GM12878 (cell line): ENCODE data around the gene EVA1A. TPM values are rescaled to one million over a fixed set of nuclear protein-coding genes. Genes with fewer than 3 reads are reported as not detected.

Experiments used
- ATAC-seq: fragments of 200-7000 bp; cut with Tn5 transposase; 3 replicates; pipeline ENCODE4 v1.9.1; 2020; ENCODE audit warnings: mild to moderate bottlenecking, moderate library complexity
- BruUV-seq: library from RNA; stranded (reverse); fragments of 400-500 nt; replicated peaks from 2 replicates; lab custom pipeline; 2021; lab: Mats Ljungman, UMichigan
- CTCF ChIA-PET: fragments of 300-600 bp; sonication (Branson Sonifier 250); formaldehyde crosslinking; extraction: SDS; loops from one replicate; lab custom pipeline; 2021; ENCODE audit warnings: inconsistent platforms; lab: Yijun Ruan, JAX
- POLR2A ChIA-PET: fragments of 350-600 bp; formaldehyde crosslinking; extraction: SDS; loops from one replicate; lab custom pipeline; 2021; ENCODE audit warnings: inconsistent platforms; lab: Charles Lee
- RAD21 ChIA-PET: fragments of 300-600 bp; sonication (Branson Sonifier 250); formaldehyde crosslinking; loops from one replicate; lab custom pipeline; 2023; ENCODE audit warnings: antibody characterized with exemption; ENCODE audit not compliant: unreplicated experiment; lab: Charles Lee
- SMC1A ChIA-PET: fragments of 300-600 bp; sonication (Branson Sonifier 250); formaldehyde crosslinking; loops from one replicate; lab custom pipeline; 2023; ENCODE audit not compliant: unreplicated experiment, uncharacterized antibody; lab: Charles Lee
- DNase-seq: peaks from one replicate; pipeline ENCODE4 v3.0.0-alpha.2; 2011; ENCODE audit warnings: low read depth, low spot score
- FAIRE-seq: peaks from 3 replicates; lab custom pipeline; 2011; peaks lifted over from hg19 to GRCh38; lab: Jason Lieb, UNC
- H2AFZ ChIP-seq: 2 replicates; pipeline ENCODE4 v1.6.0; 2011; ENCODE audit warnings: low read depth, low read length, control low read depth; ENCODE audit not compliant: control insufficient read depth
- H3K27ac ChIP-seq: 2 replicates; pipeline ENCODE4 v1.5.1; 2011; ENCODE audit warnings: control low read depth; ENCODE audit not compliant: control insufficient read depth, insufficient read depth
- H3K27me3 ChIP-seq, 2 experiments: replicated peaks in 1 of 2; 2 replicates each; pipeline versions ENCODE4 v1.6.0 to v1.6.1; 2011; ENCODE audit warnings: low read length in 1 of 2; ENCODE audit not compliant: control insufficient read depth in 2 of 2, insufficient read depth in 2 of 2
- H3K36me3 ChIP-seq, 2 experiments: 2 replicates each; pipeline ENCODE4 v1.5.1; 2011; ENCODE audit warnings: low read length in 1 of 2; ENCODE audit not compliant: control insufficient read depth in 2 of 2, insufficient read depth in 2 of 2
- H3K4me1 ChIP-seq: 2 replicates; pipeline ENCODE4 v1.6.1; 2011; ENCODE audit warnings: mild to moderate bottlenecking, low read length, moderate library complexity, mixed read lengths; ENCODE audit not compliant: control insufficient read depth, insufficient read depth
- H3K4me2 ChIP-seq: 2 replicates; pipeline ENCODE4 v1.6.0; 2011; ENCODE audit warnings: control low read depth; ENCODE audit not compliant: control insufficient read depth, insufficient read depth
- H3K4me3 ChIP-seq: fragments of 200-600 bp; sonication (generic); 2 replicates; pipeline ENCODE4 v1.5.1; 2016
- H3K79me2 ChIP-seq: 2 replicates; pipeline ENCODE4 v1.6.0; 2011; ENCODE audit warnings: low read length; ENCODE audit not compliant: control insufficient read depth, insufficient read depth
- H3K9ac ChIP-seq: 2 replicates; pipeline ENCODE4 v1.8.0; 2011; ENCODE audit warnings: low read length, control low read depth, mixed read lengths; ENCODE audit not compliant: control insufficient read depth, insufficient read depth
- H3K9me3 ChIP-seq: replicated peaks from 3 replicates; pipeline ENCODE4 v1.5.1; 2011; ENCODE audit warnings: mild to moderate bottlenecking, low read length; ENCODE audit not compliant: control insufficient read depth, insufficient read depth
- H4K20me1 ChIP-seq: 2 replicates; pipeline ENCODE4 v1.6.0; 2011; ENCODE audit not compliant: control insufficient read depth, insufficient read depth
- ATF3 ChIP-seq: IDR thresholded peaks from 2 replicates; pipeline ENCODE4 v1.6.1; 2011; ENCODE audit warnings: low read depth, mild to moderate bottlenecking, low read length, moderate library complexity, borderline replicate concordance; ENCODE audit errors: extremely low read depth
- BHLHE40 ChIP-seq, 2 experiments: fragments of 450-650 bp in 1 of 2; IDR thresholded peaks; 2 replicates each; pipeline ENCODE4 v1.6.1; 2011 to 2017; ENCODE audit warnings: low read depth in 2 of 2, borderline replicate concordance in 1 of 2, improper control_type of control experiment in 1 of 2, low read length in 1 of 2, mild to moderate bottlenecking in 1 of 2
- CREB1 ChIP-seq: IDR thresholded peaks from 2 replicates; pipeline ENCODE4 v1.6.1; 2012; ENCODE audit warnings: low read depth, mild to moderate bottlenecking, inconsistent platforms
- EED ChIP-seq: sonication (generic); IDR thresholded peaks from 2 replicates; pipeline ENCODE4 v1.6.1; 2016; ENCODE audit warnings: antibody characterized with exemption, low read depth
- EGR1 ChIP-seq, 2 experiments: IDR thresholded peaks; 1 replicate in 1 of 2; 2 replicates in 1 of 2; pipeline ENCODE4 v1.6.1; 2011 to 2012; ENCODE audit warnings: low read depth in 2 of 2, low read length in 2 of 2, borderline replicate concordance in 1 of 2, mild to moderate bottlenecking in 1 of 2, moderate library complexity in 1 of 2
- HCFC1 ChIP-seq: fragments of 150-350 bp; IDR thresholded peaks from 2 replicates; pipeline ENCODE4 v1.6.1; 2014; ENCODE audit warnings: low read length
- IRF4 ChIP-seq: IDR thresholded peaks from 2 replicates; pipeline ENCODE4 v1.6.1; 2011; ENCODE audit warnings: low read depth, low read length
- JUNB ChIP-seq: IDR thresholded peaks from 2 replicates; pipeline ENCODE4 v1.6.1; 2016; ENCODE audit warnings: antibody characterized with exemption, mild to moderate bottlenecking
- NR2F1 ChIP-seq: fragments of 450-650 bp; conservative IDR thresholded peaks from 2 replicates; pipeline ENCODE4 v1.6.1; 2017; ENCODE audit warnings: mild to moderate bottlenecking
- POLR2A ChIP-seq: IDR thresholded peaks from 2 replicates; pipeline ENCODE4 v1.6.1; 2011; ENCODE audit warnings: low read depth, mild to moderate bottlenecking, low read length
- POLR2AphosphoS2 ChIP-seq: IDR thresholded peaks from 2 replicates; pipeline ENCODE4 v1.6.1; 2011; ENCODE audit warnings: low read depth, mild to moderate bottlenecking, low read length, improper control_type of control experiment, moderate library complexity
- SIN3A ChIP-seq: IDR thresholded peaks from 2 replicates; pipeline ENCODE4 v1.6.1; 2012; ENCODE audit warnings: low read depth, low read length, improper control_type of control experiment
- SP1 ChIP-seq: IDR thresholded peaks from one replicate; pipeline ENCODE4 v1.6.1; 2011; ENCODE audit warnings: low read depth, low read length
- TAF1 ChIP-seq: IDR thresholded peaks from 2 replicates; pipeline ENCODE4 v1.6.1; 2011; ENCODE audit warnings: mild to moderate bottlenecking, low read depth, low read length, borderline replicate concordance
- ZBED1 ChIP-seq: IDR thresholded peaks from 2 replicates; pipeline ENCODE4 v1.6.1; 2016; ENCODE audit warnings: borderline replicate concordance
- ZNF384 ChIP-seq: IDR thresholded peaks from 2 replicates; pipeline ENCODE4 v1.6.1; 2012; ENCODE audit warnings: low read depth, mild to moderate bottlenecking, low read length, improper control_type of control experiment, borderline replicate concordance
- ZZZ3 ChIP-seq: IDR thresholded peaks from 2 replicates; pipeline ENCODE4 v1.6.1; 2011; ENCODE audit warnings: low read depth; ENCODE audit not compliant: control insufficient read depth, insufficient read length
- WGBS: methylation state at CpG from one replicate; pipeline ENCODE4 v1.1.6; 2016; ENCODE audit warnings: low lambda C conversion rate; ENCODE audit not compliant: insufficient replicate concordance, insufficient coverage; ENCODE audit errors: missing lambda C conversion rate; 5-methylcytosine and 5-hydroxymethylcytosine counted together
- in situ Hi-C: fragments of 300-500 bp; cut with MboI; formaldehyde crosslinking; loops from 9 replicates; pipeline ENCODE4 v1.14.3; 2018; ENCODE audit warnings: mixed read lengths
- intact Hi-C: fragments of 100-400 bp; cut with micrococcal nuclease; formaldehyde crosslinking; loops from one replicate; pipeline ENCODE4 v1.14.2; 2022; ENCODE audit not compliant: unreplicated experiment
- polyA plus RNA-seq, 11 experiments: library from polyadenylated mRNA; depleted of rRNA in 4 of 11; unstranded in 6 of 11; stranded (reverse) in 5 of 11; fragments of >200 nt; fragmentation: Nextera tagmentation in 4 of 11; fragmentation: Illumina TruSeq in 1 of 11; extraction: Ambion mirVana in 4 of 11; extraction: Trizol in 1 of 11; gene quantifications; 1 replicate in 1 of 11; 2 replicates in 10 of 11; pipeline versions ENCODE4 v1.2.1 to v1.2.3, GENCODE V29; 2011 to 2016; ENCODE audit warnings: inconsistent platforms in 2 of 11, missing spikeins in 2 of 11, low read depth in 1 of 11
- total RNA-seq, 4 experiments: library from RNA; depleted of rRNA in 3 of 4; stranded (reverse); fragments of >200 nt in 3 of 4; fragmentation: Illumina TruSeq in 1 of 4; extraction: Trizol in 1 of 4; gene quantifications; 2 replicates each; pipeline versions ENCODE4 v1.2.1 to v1.2.3, GENCODE V29; 2013 to 2021
- TF ChIP-seq, protein P1 (sequence below): IDR thresholded peaks from 2 replicates; pipeline ENCODE4 v1.6.1; 2011; ENCODE audit warnings: low read depth, low read length, improper control_type of control experiment, borderline replicate concordance
- TF ChIP-seq, protein P2 (sequence below): IDR thresholded peaks from 2 replicates; pipeline ENCODE4 v1.6.1; 2011; ENCODE audit warnings: borderline replicate concordance, low read depth, mild to moderate bottlenecking, moderate library complexity, low read length; ENCODE audit not compliant: insufficient read depth, poor library complexity, severe bottlenecking
- TF ChIP-seq, protein P3 (sequence below): fragments of 450-650 bp; formaldehyde crosslinking; IDR thresholded peaks from 2 replicates; pipeline ENCODE4 v1.5.0; 2022; ENCODE audit warnings: mild to moderate bottlenecking, missing genetic modification characterization

The EVA1A gene
- total and polyA plus RNA-seq, 10 of the 15 experiments (the other 5 are each of a cell fraction or from before 2014, with no cell fraction given): 0.13 to 1.0 (median 0.34) TPM; not detected in 5

GRCh38 chr2:75552222-75552621 is 8.5 kb downstream of the EVA1A start:
- Histone ChIP-seq H3K27me3 (peaks cover 0 to 3% of the 10 kb centered on the region in 2 experiments; a peak in 2 of 4 replicates), H3K4me3 (no peak overlapping the region), H3K9ac (no peak overlapping the region), H3K79me2 (no peaks in the 10 kb centered on the region), H3K9me3 (no peaks in the 10 kb centered on the region), H4K20me1 (no peaks in the 10 kb centered on the region), H3K4me1 (no peaks in the 10 kb centered on the region), H3K36me3 (no peaks in the 10 kb centered on the region), H3K4me2 (no peak overlapping the region), H3K27ac (no peak overlapping the region), H2AFZ (no peak overlapping the region)
- ChIA-PET CTCF (interaction anchor here (1.6 kb wide), 1 partner anchor 13 kb away, joined by 4 read pairs; no protein-coding TSS in a partner anchor), RAD21 (no interaction called here), POLR2A (no interaction called here), SMC1A (no interaction called here)
- TF ChIP-seq CREB1: no peak
- TF ChIP-seq EED: no peak
- no peak for TF ChIP-seq BHLHE40 (IDR thresholded peaks at IDR 0.05; ENCODE audit: borderline replicate concordance in 1 of 2, low read depth in 2 of 2, low read length in 1 of 2)
- TF ChIP-seq, protein P1, sequence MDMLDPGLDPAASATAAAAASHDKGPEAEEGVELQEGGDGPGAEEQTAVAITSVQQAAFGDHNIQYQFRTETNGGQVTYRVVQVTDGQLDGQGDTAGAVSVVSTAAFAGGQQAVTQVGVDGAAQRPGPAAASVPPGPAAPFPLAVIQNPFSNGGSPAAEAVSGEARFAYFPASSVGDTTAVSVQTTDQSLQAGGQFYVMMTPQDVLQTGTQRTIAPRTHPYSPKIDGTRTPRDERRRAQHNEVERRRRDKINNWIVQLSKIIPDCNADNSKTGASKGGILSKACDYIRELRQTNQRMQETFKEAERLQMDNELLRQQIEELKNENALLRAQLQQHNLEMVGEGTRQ: no peak
- TF ChIP-seq TAF1: no peak
- TF ChIP-seq, protein P2, sequence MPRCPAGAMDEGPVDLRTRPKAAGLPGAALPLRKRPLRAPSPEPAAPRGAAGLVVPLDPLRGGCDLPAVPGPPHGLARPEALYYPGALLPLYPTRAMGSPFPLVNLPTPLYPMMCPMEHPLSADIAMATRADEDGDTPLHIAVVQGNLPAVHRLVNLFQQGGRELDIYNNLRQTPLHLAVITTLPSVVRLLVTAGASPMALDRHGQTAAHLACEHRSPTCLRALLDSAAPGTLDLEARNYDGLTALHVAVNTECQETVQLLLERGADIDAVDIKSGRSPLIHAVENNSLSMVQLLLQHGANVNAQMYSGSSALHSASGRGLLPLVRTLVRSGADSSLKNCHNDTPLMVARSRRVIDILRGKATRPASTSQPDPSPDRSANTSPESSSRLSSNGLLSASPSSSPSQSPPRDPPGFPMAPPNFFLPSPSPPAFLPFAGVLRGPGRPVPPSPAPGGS: no peak
- TF ChIP-seq POLR2AphosphoS2: no peak
- no peak for TF ChIP-seq ZBED1
- TF ChIP-seq HCFC1: no peak
- TF ChIP-seq ZNF384: no peak
- TF ChIP-seq IRF4: no peak
- TF ChIP-seq, protein P3, sequence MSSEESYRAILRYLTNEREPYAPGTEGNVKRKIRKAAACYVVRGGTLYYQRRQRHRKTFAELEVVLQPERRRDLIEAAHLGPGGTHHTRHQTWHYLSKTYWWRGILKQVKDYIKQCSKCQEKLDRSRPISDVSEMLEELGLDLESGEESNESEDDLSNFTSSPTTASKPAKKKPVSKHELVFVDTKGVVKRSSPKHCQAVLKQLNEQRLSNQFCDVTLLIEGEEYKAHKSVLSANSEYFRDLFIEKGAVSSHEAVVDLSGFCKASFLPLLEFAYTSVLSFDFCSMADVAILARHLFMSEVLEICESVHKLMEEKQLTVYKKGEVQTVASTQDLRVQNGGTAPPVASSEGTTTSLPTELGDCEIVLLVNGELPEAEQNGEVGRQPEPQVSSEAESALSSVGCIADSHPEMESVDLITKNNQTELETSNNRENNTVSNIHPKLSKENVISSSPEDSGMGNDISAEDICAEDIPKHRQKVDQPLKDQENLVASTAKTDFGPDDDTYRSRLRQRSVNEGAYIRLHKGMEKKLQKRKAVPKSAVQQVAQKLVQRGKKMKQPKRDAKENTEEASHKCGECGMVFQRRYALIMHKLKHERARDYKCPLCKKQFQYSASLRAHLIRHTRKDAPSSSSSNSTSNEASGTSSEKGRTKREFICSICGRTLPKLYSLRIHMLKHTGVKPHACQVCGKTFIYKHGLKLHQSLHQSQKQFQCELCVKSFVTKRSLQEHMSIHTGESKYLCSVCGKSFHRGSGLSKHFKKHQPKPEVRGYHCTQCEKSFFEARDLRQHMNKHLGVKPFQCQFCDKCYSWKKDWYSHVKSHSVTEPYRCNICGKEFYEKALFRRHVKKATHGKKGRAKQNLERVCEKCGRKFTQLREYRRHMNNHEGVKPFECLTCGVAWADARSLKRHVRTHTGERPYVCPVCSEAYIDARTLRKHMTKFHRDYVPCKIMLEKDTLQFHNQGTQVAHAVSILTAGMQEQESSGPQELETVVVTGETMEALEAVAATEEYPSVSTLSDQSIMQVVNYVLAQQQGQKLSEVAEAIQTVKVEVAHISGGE (CRISPR knock-in tag): no peak
- no peak for TF ChIP-seq ATF3
- no peak for TF ChIP-seq POLR2A
- no peak for TF ChIP-seq JUNB
- TF ChIP-seq SP1: no peak
- no peak for TF ChIP-seq NR2F1
- no peak for TF ChIP-seq SIN3A
- TF ChIP-seq EGR1 (IDR thresholded peaks at IDR 0.05; ENCODE audit: borderline replicate concordance in 1 of 2, low read depth in 2 of 2, low read length in 2 of 2): no peak
- no peak for TF ChIP-seq ZZZ3
- intact Hi-C loops (no loop called here), in situ Hi-C loops (no loop called here)
- DNase-seq: no peak
- FAIRE-seq: no peak
- 0% methylated on average over 1 of the region's 1 CpG for WGBS
- BruUV-seq: no TSS peak
- ATAC-seq: no peak
